Jurkat, Clone E6-1 (cell line): ENCODE data around the gene R3HDM4.

Source experiments
- DNase-seq: peaks from one replicate; pipeline ENCODE4 v3.0.0-alpha.2; 2011; ENCODE audit warnings: low read depth, low spot score
- H3K4me3 ChIP-seq: 2 replicates; pipeline ENCODE4 v1.5.1; 2011; ENCODE audit warnings: mild to moderate bottlenecking, low read length, control low read depth, moderate library complexity

The R3HDM4 gene

GRCh38 chr19:948842-949496 is 36.0 kb upstream of the R3HDM4 start:
- no peak overlapping the region for H3K4me3 ChIP-seq
- DNase-seq = no peak

- no peak for DNase-seq
- no peak overlapping the region for H3K4me3 ChIP-seq
These were observed 34.9 kb upstream of the R3HDM4 start for GRCh38 chr19:947707-948539.

GRCh38 chr19:947090-947706 is 34.2 kb upstream of the R3HDM4 start:
- DNase-seq = no peak
- H3K4me3 ChIP-seq = no peak overlapping the region

- no peak overlapping the region for H3K4me3 ChIP-seq
- DNase-seq = no peak
These were observed 32.6 kb upstream of the R3HDM4 start for GRCh38 chr19:945401-946252.

GRCh38 chr19:944663-945241 is 31.7 kb upstream of the R3HDM4 start:
- DNase-seq = no peak
- no peak overlapping the region for H3K4me3 ChIP-seq

- no peak for DNase-seq
- H3K4me3 ChIP-seq = no peak overlapping the region
These were observed 31.1 kb upstream of the R3HDM4 start for GRCh38 chr19:944171-944567.

- no peak overlapping the region for H3K4me3 ChIP-seq
- DNase-seq = no peak
These were observed 30.6 kb upstream of the R3HDM4 start for GRCh38 chr19:943551-944170.

GRCh38 chr19:942133-942645 is 29.2 kb upstream of the R3HDM4 start:
- H3K4me3 ChIP-seq = no peak overlapping the region
- no peak for DNase-seq

GRCh38 chr19:941292-942132 is 28.5 kb upstream of the R3HDM4 start:
- no peak overlapping the region for H3K4me3 ChIP-seq
- no peak for DNase-seq

GRCh38 chr19:940591-941291 is 27.7 kb upstream of the R3HDM4 start:
- peak; percentile 54 for DNase-seq

GRCh38 chr19:939922-940321 is 26.9 kb upstream of the R3HDM4 start:
- no peak for DNase-seq
- H3K4me3 ChIP-seq = no peak overlapping the region

More at GRCh38 chr19:940591-941291, 27.7 kb upstream of the R3HDM4 start:
- no peak overlapping the region; the same call in none of the 2 replicates for H3K4me3 ChIP-seq

- H3K4me3 ChIP-seq = no peak overlapping the region
- no peak for DNase-seq
These were observed 26.4 kb upstream of the R3HDM4 start for GRCh38 chr19:939439-939838.

GRCh38 chr19:938233-938923 is 25.4 kb upstream of the R3HDM4 start:
- H3K4me3 ChIP-seq = no peak overlapping the region
- no peak for DNase-seq

GRCh38 chr19:937259-937694 is 24.3 kb upstream of the R3HDM4 start:
- H3K4me3 ChIP-seq = no peak overlapping the region
- peak; percentile 67 for DNase-seq

- no peak overlapping the region for H3K4me3 ChIP-seq
- no peak for DNase-seq
These were observed 23.1 kb upstream of the R3HDM4 start for GRCh38 chr19:936175-936546.

- H3K4me3 ChIP-seq = no peak overlapping the region
- no peak for DNase-seq
These were observed 22.0 kb upstream of the R3HDM4 start for GRCh38 chr19:934865-935479.
